ENCODE data around the gene AP1M1.

DNA sequence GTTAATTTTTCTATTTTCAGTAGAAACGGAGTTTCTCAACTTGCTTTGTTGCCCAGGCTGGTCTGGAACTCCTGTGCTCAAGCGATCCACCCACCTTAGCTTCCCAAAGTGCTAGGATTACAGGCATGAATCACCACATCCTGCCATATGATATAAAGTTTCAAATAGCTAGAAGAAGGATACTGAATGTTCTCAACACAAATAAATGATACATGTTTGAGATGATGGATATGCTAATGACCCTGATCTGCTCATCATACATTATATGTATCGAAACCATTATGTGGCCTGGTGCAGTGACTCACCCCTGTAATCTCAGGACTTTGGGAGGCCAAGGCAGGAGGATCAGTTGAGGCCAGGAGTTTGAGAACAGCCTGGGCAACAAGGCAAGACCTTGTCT lies 35.9 kb upstream of the AP1M1 start:
- TF ChIP-seq CTCF (IDR thresholded peaks at IDR 0.05) (no peak), POLR2AphosphoS5 (IDR thresholded peaks at IDR 0.05; ENCODE audit: insufficient read depth in 1 of 2, low read depth in 1 of 2) (no peak), POLR2A (IDR thresholded peaks at IDR 0.05) (no peak)

Data from vagina (tissue), 2 donors.